Tibial nerve (tissue), 4 donors: ENCODE results near the gene BRCC3. TPM values are rescaled to one million over a fixed set of nuclear protein-coding genes. Genes with fewer than 3 reads are reported as not detected.

ENCODE experiments used
- DNase-seq, 2 donors: peaks; one replicate each; pipeline ENCODE4 v3.0.0-alpha.2; 2019; ENCODE audit warnings: low spot score in 2 of 2
- H3K27ac ChIP-seq, 4 donors: fragments of 200-600 bp; sonication (generic) in 3 of 4; one replicate each; pipeline ENCODE4 v1.5.1; 2017 to 2019; ENCODE audit warnings: mild to moderate bottlenecking in 1 of 4
- H3K27me3 ChIP-seq, 2 donors: fragments of 200-600 bp; sonication (generic) in 1 of 2; one replicate each; pipeline versions ENCODE4 v1.5.1 to v1.6.0; 2017 to 2019
- H3K36me3 ChIP-seq, 3 donors: fragments of 200-600 bp; sonication (generic); one replicate each; pipeline ENCODE4 v1.5.1; 2018 to 2019
- H3K4me1 ChIP-seq, 4 donors: fragments of 200-600 bp; sonication (generic) in 3 of 4; one replicate each; pipeline ENCODE4 v1.5.1; 2017 to 2019
- H3K4me3 ChIP-seq, 4 donors: fragments of 200-600 bp; sonication (generic) in 3 of 4; one replicate each; pipeline ENCODE4 v1.5.1; 2017 to 2019; ENCODE audit warnings: mild to moderate bottlenecking in 1 of 4, moderate library complexity in 1 of 4
- H3K9me3 ChIP-seq, 4 donors: fragments of 200-600 bp; sonication (generic) in 3 of 4; one replicate each; pipeline ENCODE4 v1.5.1; 2017 to 2019
- EP300 ChIP-seq, 2 donors: sonication (generic); formaldehyde crosslinking; IDR thresholded peaks; one replicate each; pipeline ENCODE4 v1.6.1; 2017; ENCODE audit warnings: antibody characterized with exemption in 2 of 2, mild to moderate bottlenecking in 1 of 2
- POLR2A ChIP-seq, 2 donors: fragments of 450-650 bp; IDR thresholded peaks; one replicate each; pipeline ENCODE4 v1.6.1; 2017; ENCODE audit warnings: antibody characterized with exemption in 2 of 2, mild to moderate bottlenecking in 2 of 2, moderate library complexity in 2 of 2
- WGBS, 2 donors: methylation state at CpG; one replicate each; pipeline ENCODE4 v1.1.5; 2018; 5-methylcytosine and 5-hydroxymethylcytosine counted together
- total RNA-seq, 4 donors: library from RNA; depleted of rRNA; stranded (reverse); fragments of >200 nt; gene quantifications; one replicate each; pipeline ENCODE4 v1.1.0, GENCODE V29; 2016
- TF ChIP-seq, protein P1 (sequence below), 5 experiments: fragments of 200-600 bp in 3 of 5; fragments of 450-650 bp in 2 of 5; sonication (generic) in 3 of 5; IDR thresholded peaks; one replicate each; pipeline ENCODE4 v1.5.1; 2016 to 2019; ENCODE audit warnings: antibody characterized with exemption in 5 of 5, mild to moderate bottlenecking in 3 of 5, moderate library complexity in 2 of 5

BRCC3 gene
- total RNA-seq, 4 donors from 2014 or later = 6.9 to 17.7 (median 11.5) TPM

DNA sequence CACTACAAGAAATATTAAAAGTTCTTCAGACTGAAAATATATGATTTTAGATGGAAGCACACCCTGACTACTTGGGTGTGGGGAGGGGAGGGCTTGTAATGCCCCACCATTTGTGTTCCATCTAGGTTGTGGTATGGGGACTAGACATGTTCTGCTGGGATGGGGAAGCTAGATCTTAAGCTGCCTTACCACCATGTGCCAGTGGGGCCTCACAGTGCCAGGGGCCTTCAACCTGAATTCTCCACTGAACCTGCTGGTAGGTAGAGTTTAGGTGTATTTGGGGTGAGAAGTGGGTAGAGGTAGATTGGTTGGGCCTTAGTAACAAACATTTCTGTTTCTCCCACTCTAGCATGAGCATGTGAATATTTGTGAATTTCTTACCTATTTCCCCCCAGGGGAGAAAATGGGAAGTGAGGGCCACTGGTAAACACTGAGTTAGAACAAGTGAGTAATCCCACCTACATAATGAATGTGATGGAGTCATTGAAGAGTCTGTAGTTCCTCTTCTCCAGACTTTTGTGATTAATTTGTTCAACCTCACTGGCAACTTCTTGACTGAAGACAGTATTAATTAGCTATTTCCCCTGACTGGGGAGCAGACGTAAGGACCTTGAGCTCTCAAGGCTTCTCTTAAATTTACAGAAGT is 44.0 kb downstream of the BRCC3 start:
- no peak for TF ChIP-seq POLR2A (IDR thresholded peaks at IDR 0.05)
- TF ChIP-seq, protein P1, sequence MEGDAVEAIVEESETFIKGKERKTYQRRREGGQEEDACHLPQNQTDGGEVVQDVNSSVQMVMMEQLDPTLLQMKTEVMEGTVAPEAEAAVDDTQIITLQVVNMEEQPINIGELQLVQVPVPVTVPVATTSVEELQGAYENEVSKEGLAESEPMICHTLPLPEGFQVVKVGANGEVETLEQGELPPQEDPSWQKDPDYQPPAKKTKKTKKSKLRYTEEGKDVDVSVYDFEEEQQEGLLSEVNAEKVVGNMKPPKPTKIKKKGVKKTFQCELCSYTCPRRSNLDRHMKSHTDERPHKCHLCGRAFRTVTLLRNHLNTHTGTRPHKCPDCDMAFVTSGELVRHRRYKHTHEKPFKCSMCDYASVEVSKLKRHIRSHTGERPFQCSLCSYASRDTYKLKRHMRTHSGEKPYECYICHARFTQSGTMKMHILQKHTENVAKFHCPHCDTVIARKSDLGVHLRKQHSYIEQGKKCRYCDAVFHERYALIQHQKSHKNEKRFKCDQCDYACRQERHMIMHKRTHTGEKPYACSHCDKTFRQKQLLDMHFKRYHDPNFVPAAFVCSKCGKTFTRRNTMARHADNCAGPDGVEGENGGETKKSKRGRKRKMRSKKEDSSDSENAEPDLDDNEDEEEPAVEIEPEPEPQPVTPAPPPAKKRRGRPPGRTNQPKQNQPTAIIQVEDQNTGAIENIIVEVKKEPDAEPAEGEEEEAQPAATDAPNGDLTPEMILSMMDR (IDR thresholded peaks at IDR 0.05) = no peak
- no peak for TF ChIP-seq EP300 (IDR thresholded peaks at IDR 0.05)
- Histone ChIP-seq H3K27ac (no peak overlapping the region), H3K4me1 (no peaks in the 10 kb centered on the region), H3K27me3 (no peaks in the 10 kb centered on the region), H3K36me3 (peaks cover 0 to 30% (median 0%) of the 10 kb centered on the region in 3 donors), H3K9me3 (no peaks in the 10 kb centered on the region), H3K4me3 (no peak overlapping the region)
- no peak for DNase-seq
- WGBS, 2 donors = 86 to 88% methylated on average over 1 of the region's 1 CpG

DNA sequence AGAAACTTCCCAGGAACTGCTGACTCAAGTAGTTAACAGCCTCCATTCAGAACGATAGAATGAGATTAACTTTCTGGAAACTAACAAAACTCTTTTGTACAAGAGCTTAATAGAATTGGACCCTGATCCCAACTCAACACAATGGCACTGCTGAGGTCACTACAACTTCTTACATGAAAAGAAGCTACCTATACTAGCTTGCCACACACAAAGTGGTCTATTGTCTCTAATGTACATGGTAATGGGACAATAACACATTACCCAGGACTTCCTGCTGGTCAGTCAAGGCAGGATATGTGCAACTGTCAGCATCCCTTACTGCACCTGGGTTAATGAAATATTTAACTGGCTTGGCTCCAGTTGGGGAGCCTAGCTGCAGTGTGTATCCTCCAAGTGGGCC is 56.2 kb downstream of the BRCC3 start:
- peaks cover 0 to 28% (median 3%) of the 10 kb centered on the region in 4 donors for H3K9me3 ChIP-seq
- 33 to 73% methylated on average over 1 of the region's 1 CpG for WGBS, 2 donors

GRCh38 chrX:155127940-155128339 is 56.6 kb downstream of the BRCC3 start:
- H3K36me3 ChIP-seq = peaks cover 0 to 15% (median 0%) of the 10 kb centered on the region in 3 donors
- H3K27me3 ChIP-seq = no peaks in the 10 kb centered on the region
- TF ChIP-seq, protein P1 (IDR thresholded peaks at IDR 0.05) = no peak
- TF ChIP-seq POLR2A (IDR thresholded peaks at IDR 0.05) (no peak), EP300 (IDR thresholded peaks at IDR 0.05) (no peak)
- H3K4me1 ChIP-seq = no peaks in the 10 kb centered on the region
- H3K27ac ChIP-seq = no peak overlapping the region
- peaks cover 0 to 28% (median 3%) of the 10 kb centered on the region in 4 donors for H3K9me3 ChIP-seq
- DNase-seq = no peak
- H3K4me3 ChIP-seq = no peak overlapping the region

More for the DNA sequence above, 56.2 kb downstream of the BRCC3 start:
- Histone ChIP-seq H3K4me3 (no peak overlapping the region), H3K4me1 (no peaks in the 10 kb centered on the region), H3K27me3 (no peaks in the 10 kb centered on the region), H3K27ac (no peak overlapping the region), H3K36me3 (peaks cover 0 to 15% (median 0%) of the 10 kb centered on the region in 3 donors)
- TF ChIP-seq EP300 (IDR thresholded peaks at IDR 0.05) (no peak), POLR2A (IDR thresholded peaks at IDR 0.05) (no peak)
- TF ChIP-seq, protein P1 (IDR thresholded peaks at IDR 0.05) = no peak
- DNase-seq = no peak

DNA sequence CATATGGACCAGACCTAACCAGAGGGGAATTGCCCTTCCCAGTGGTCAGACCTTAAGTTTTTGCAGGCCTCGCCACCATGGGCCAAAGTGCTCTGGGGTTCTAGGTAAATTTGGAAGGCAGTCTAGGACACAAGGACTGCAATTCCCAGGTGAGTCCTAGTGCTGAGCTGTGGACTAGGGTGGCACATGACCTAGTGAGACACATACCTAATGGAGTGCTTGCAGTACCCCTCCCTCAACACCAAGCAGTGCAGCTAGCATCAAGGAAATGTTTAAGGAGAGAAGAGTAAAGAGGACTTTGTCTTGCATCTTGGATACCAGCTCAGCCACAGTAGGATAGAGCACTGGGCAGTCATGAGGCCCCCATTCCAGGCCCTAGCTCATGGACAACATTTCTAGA is 60.8 kb downstream of the BRCC3 start:
- no peaks in the 10 kb centered on the region for H3K4me1 ChIP-seq
- TF ChIP-seq EP300 (IDR thresholded peaks at IDR 0.05) (no peak), POLR2A (IDR thresholded peaks at IDR 0.05) (no peak)
- TF ChIP-seq, protein P1 (IDR thresholded peaks at IDR 0.05) = no peak
- no peak for DNase-seq
- H3K9me3 ChIP-seq = peaks cover 0 to 28% (median 3%) of the 10 kb centered on the region in 4 donors
- H3K27me3 ChIP-seq = no peaks in the 10 kb centered on the region
- WGBS, 2 donors = 89 to 100% methylated on average over 1 of the region's 1 CpG
- no peak overlapping the region for H3K4me3 ChIP-seq
- H3K27ac ChIP-seq = no peak overlapping the region
- H3K36me3 ChIP-seq = no peaks in the 10 kb centered on the region

DNA sequence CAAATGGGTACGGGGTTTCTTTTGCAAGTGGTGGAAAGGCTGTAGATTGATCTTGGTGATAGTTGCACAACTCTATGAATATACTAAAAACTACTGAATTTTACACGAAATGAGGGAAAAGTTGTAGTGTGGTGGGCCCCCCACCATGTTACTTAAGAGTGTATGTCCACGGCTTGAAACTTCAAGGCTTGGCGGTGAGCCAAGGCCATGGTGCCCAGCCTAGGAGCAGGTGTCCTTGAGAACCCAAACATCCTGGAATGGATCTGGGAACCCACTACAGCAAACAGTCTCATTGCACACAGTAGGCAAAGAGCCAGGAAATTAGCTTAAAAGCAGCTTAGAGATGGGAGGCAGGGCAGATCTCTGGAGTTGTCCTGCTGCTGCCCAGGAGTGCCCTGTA is 62.9 kb downstream of the BRCC3 start:
- no peak for DNase-seq
- Histone ChIP-seq H3K4me3 (no peak overlapping the region), H3K27ac (no peak overlapping the region), H3K36me3 (no peaks in the 10 kb centered on the region), H3K4me1 (no peaks in the 10 kb centered on the region), H3K9me3 (peaks cover 0 to 8% (median 2%) of the 10 kb centered on the region in 4 donors), H3K27me3 (no peaks in the 10 kb centered on the region)
- WGBS, 2 donors = 72 to 80% methylated on average over 3 to 4 of the region's 4 CpGs
- TF ChIP-seq EP300 (IDR thresholded peaks at IDR 0.05) = no peak
- no peak for TF ChIP-seq POLR2A (IDR thresholded peaks at IDR 0.05)
- TF ChIP-seq, protein P1 (IDR thresholded peaks at IDR 0.05) = no peak
